IMR-90 (cell line): ENCODE measurements around the gene MICALL2. TPM values are rescaled to one million over a fixed set of nuclear protein-coding genes. Genes with fewer than 3 reads are reported as not detected.

Source experiments
- ATAC-seq: fragments of 200-7000 bp; cut with Tn5 transposase; 2 replicates; pipeline ENCODE4 v1.9.1; 2020; ENCODE audit warnings: low read depth, mild to moderate bottlenecking, moderate library complexity
- BruUV-seq: library from RNA; stranded (reverse); fragments of 400-500 nt; replicated peaks from 2 replicates; lab custom pipeline; 2021; lab: Mats Ljungman, UMichigan
- CTCF ChIA-PET: fragments of 300-600 bp; formaldehyde crosslinking; extraction: SDS; loops from one replicate; lab custom pipeline; 2021; ENCODE audit warnings: antibody characterized with exemption; lab: Yijun Ruan, JAX
- POLR2A ChIA-PET: fragments of 300-600 bp; sonication (Branson Sonifier 250); formaldehyde crosslinking; loops from one replicate; lab custom pipeline; 2022; ENCODE audit warnings: antibody characterized with exemption; ENCODE audit not compliant: unreplicated experiment; lab: Charles Lee
- DNase-seq: peaks from one replicate; pipeline ENCODE4 v3.0.0; 2013
- H2AFZ ChIP-seq: replicated peaks from 2 replicates; pipeline ENCODE3; 2013; ENCODE audit warnings: low read length, mild to moderate bottlenecking; ENCODE audit not compliant: poor library complexity
- H2AK5ac ChIP-seq: 2 replicates; pipeline ENCODE4 v1.6.1; 2013; ENCODE audit warnings: low read depth, low read length, inconsistent platforms
- H2AK9ac ChIP-seq: replicated peaks from 2 replicates; pipeline ENCODE3; 2013; ENCODE audit warnings: mild to moderate bottlenecking, low read depth, low read length, moderate library complexity; ENCODE audit not compliant: poor library complexity
- H2BK120ac ChIP-seq: 2 replicates; pipeline ENCODE4 v1.6.1; 2013; ENCODE audit warnings: low read depth, low read length, inconsistent platforms
- H2BK15ac ChIP-seq: 3 replicates; pipeline ENCODE4 v1.6.1; 2013; ENCODE audit warnings: low read depth, low read length, inconsistent platforms
- H2BK20ac ChIP-seq: 2 replicates; pipeline ENCODE4 v1.6.1; 2013; ENCODE audit warnings: low read depth, mild to moderate bottlenecking, inconsistent platforms, low read length, moderate library complexity
- H2BK5ac ChIP-seq: 2 replicates; pipeline ENCODE4 v1.6.1; 2013; ENCODE audit warnings: mild to moderate bottlenecking, low read depth, low read length, inconsistent platforms; ENCODE audit not compliant: poor library complexity, severe bottlenecking
- H3K14ac ChIP-seq: replicated peaks from 2 replicates; pipeline ENCODE4 v1.6.1; 2013; ENCODE audit warnings: low read depth, low read length, inconsistent platforms
- H3K18ac ChIP-seq: 2 replicates; pipeline ENCODE4 v1.6.1; 2013; ENCODE audit warnings: low read depth, low read length, control low read depth
- H3K23ac ChIP-seq: 2 replicates; pipeline ENCODE4 v1.6.1; 2013; ENCODE audit warnings: low read depth, low read length, inconsistent platforms
- H3K27ac ChIP-seq: 2 replicates; pipeline ENCODE4 v1.5.1; 2013; ENCODE audit warnings: mild to moderate bottlenecking, control low read depth, low read length; ENCODE audit not compliant: insufficient read depth
- H3K27me3 ChIP-seq: 2 replicates; pipeline ENCODE4 v1.6.1; 2013; ENCODE audit warnings: low read length; ENCODE audit not compliant: control insufficient read depth, insufficient read depth
- H3K36me3 ChIP-seq: 2 replicates; pipeline ENCODE4 v1.6.1; 2013; ENCODE audit warnings: low read length, mixed read lengths; ENCODE audit not compliant: control insufficient read depth, insufficient read depth
- H3K4ac ChIP-seq: 2 replicates; pipeline ENCODE4 v1.6.1; 2013; ENCODE audit warnings: low read depth, low read length, inconsistent platforms
- H3K4me1 ChIP-seq: 2 replicates; pipeline ENCODE4 v1.6.1; 2013; ENCODE audit warnings: low read length, mixed read lengths; ENCODE audit not compliant: control insufficient read depth, insufficient read depth
- H3K4me2 ChIP-seq: 2 replicates; pipeline ENCODE4 v1.6.1; 2013; ENCODE audit warnings: low read depth, mild to moderate bottlenecking, control low read depth, low read length, moderate library complexity
- H3K4me3 ChIP-seq: 2 replicates; pipeline ENCODE4 v1.5.1; 2013; ENCODE audit warnings: low read depth, mild to moderate bottlenecking, control low read depth, low read length, moderate library complexity; ENCODE audit not compliant: insufficient read depth
- H3K56ac ChIP-seq: 2 replicates; pipeline ENCODE4 v1.6.1; 2013; ENCODE audit warnings: low read length, inconsistent platforms; ENCODE audit not compliant: insufficient read depth; ENCODE audit errors: extremely low read depth
- H3K79me1 ChIP-seq, 2 experiments: 2 replicates each; pipeline ENCODE4 v1.6.1; 2013; ENCODE audit warnings: low read length in 2 of 2, inconsistent platforms in 1 of 2, low read depth in 1 of 2
- H3K9ac ChIP-seq: 2 replicates; pipeline ENCODE4 v1.6.1; 2013; ENCODE audit warnings: low read depth, low read length, control low read depth
- H3K9me1 ChIP-seq: 2 replicates; pipeline ENCODE4 v1.6.1; 2013; ENCODE audit warnings: low read length, inconsistent platforms; ENCODE audit not compliant: insufficient read depth
- H3K9me3 ChIP-seq: 2 replicates; pipeline ENCODE4 v1.6.1; 2013; ENCODE audit warnings: low read length; ENCODE audit not compliant: control insufficient read depth, insufficient read depth
- H4K20me1 ChIP-seq: 2 replicates; pipeline ENCODE4 v1.6.1; 2013; ENCODE audit warnings: low read length, inconsistent platforms; ENCODE audit not compliant: insufficient read depth
- H4K5ac ChIP-seq: 2 replicates; pipeline ENCODE4 v1.6.1; 2013; ENCODE audit warnings: mild to moderate bottlenecking, low read depth, low read length, control low read depth
- H4K8ac ChIP-seq, 2 experiments: 2 replicates each; pipeline ENCODE4 v1.6.1; 2013; ENCODE audit warnings: low read depth in 2 of 2, low read length in 2 of 2, control low read depth in 1 of 2, inconsistent platforms in 1 of 2
- H4K91ac ChIP-seq: 2 replicates; pipeline ENCODE4 v1.6.1; 2013; ENCODE audit warnings: low read depth, low read length, inconsistent platforms; ENCODE audit not compliant: insufficient read depth
- CEBPB ChIP-seq: IDR thresholded peaks from 2 replicates; pipeline ENCODE4 v1.6.1; 2012; ENCODE audit warnings: low read depth, low read length, improper control_type of control experiment
- CHD1 ChIP-seq: IDR thresholded peaks from 2 replicates; pipeline ENCODE4 v1.6.1; 2012; ENCODE audit warnings: low read depth, low read length, improper control_type of control experiment
- CTCF ChIP-seq: conservative IDR thresholded peaks from 2 replicates; pipeline ENCODE4 v1.5.1; 2012; ENCODE audit warnings: mild to moderate bottlenecking, low read depth, low read length, improper control_type of control experiment
- MAFK ChIP-seq: IDR thresholded peaks from 2 replicates; pipeline ENCODE4 v1.6.1; 2012; ENCODE audit warnings: low read depth, low read length, improper control_type of control experiment
- MXI1 ChIP-seq: IDR thresholded peaks from 2 replicates; pipeline ENCODE4 v1.6.1; 2012; ENCODE audit warnings: low read depth, mild to moderate bottlenecking, low read length, moderate library complexity, borderline replicate concordance
- POLR2A ChIP-seq: IDR thresholded peaks from 2 replicates; pipeline ENCODE4 v1.6.1; 2012; ENCODE audit warnings: mild to moderate bottlenecking, low read depth, low read length
- SMC3 ChIP-seq: fragments of 150-350 bp; IDR thresholded peaks from 2 replicates; pipeline ENCODE4 v1.6.1; 2016; ENCODE audit warnings: low read depth, mild to moderate bottlenecking, antibody characterized with exemption, low read length, moderate library complexity
- USF2 ChIP-seq: fragments of 150-350 bp; IDR thresholded peaks from 2 replicates; pipeline ENCODE4 v1.6.1; 2017; ENCODE audit warnings: mild to moderate bottlenecking, antibody characterized with exemption, low read length, low read depth
- WGBS, 2 experiments: methylation state at CpG; one replicate each; pipeline versions ENCODE4 v1.1.5 to v1.1.7; 2013; ENCODE audit warnings: missing lambda C conversion rate in 2 of 2; ENCODE audit not compliant: insufficient read length in 1 of 2; ENCODE audit errors: extremely low coverage in 2 of 2; 5-methylcytosine and 5-hydroxymethylcytosine counted together
- dilution Hi-C: fragments of 300-500 bp; cut with HindIII; formaldehyde crosslinking; loops from one replicate; pipeline ENCODE4 v1.14.3; 2018; ENCODE audit warnings: low sequenced_read_pairs; ENCODE audit not compliant: unreplicated experiment
- in situ Hi-C: fragments of 300-500 bp; cut with MboI; formaldehyde crosslinking; loops from 3 replicates; pipeline ENCODE4 v1.14.3; 2019; ENCODE audit warnings: low sequenced_read_pairs, inconsistent platforms, mixed read lengths
- intact Hi-C: fragments of 100-400 bp; cut with micrococcal nuclease; formaldehyde crosslinking; loops from 2 replicates; pipeline ENCODE4 v1.10.0; 2022
- polyA plus RNA-seq, 3 experiments: library from polyadenylated mRNA; depleted of rRNA; stranded (reverse); fragments of >200 nt; gene quantifications; 2 replicates each; pipeline ENCODE4 v1.2.3, GENCODE V29; 2012; ENCODE audit warnings: low replicate concordance in 1 of 3
- total RNA-seq: library from RNA; depleted of rRNA; stranded (reverse); fragments of >200 nt; gene quantifications from 2 replicates; pipeline ENCODE4 v1.2.3, GENCODE V29; 2012

Gene MICALL2
- total and polyA plus RNA-seq, 2 of the 4 experiments (the other 2 are of a cell fraction) = 6.6 to 34.1 TPM

GRCh38 chr7:1478480-1478879 is 19.2 kb upstream of the MICALL2 start:
- no peak for ATAC-seq
- Histone ChIP-seq H3K9me3 (no peaks in the 10 kb centered on the region), H2AFZ (no peak overlapping the region), H3K79me1 (no peaks in the 10 kb centered on the region), H3K14ac (no peak overlapping the region), H4K91ac (no peak overlapping the region), H2BK120ac (no peak overlapping the region), H3K4ac (no peak overlapping the region), H3K27me3 (no peaks in the 10 kb centered on the region), H3K56ac (no peak overlapping the region), H3K4me2 (no peak overlapping the region), H3K27ac (no peak overlapping the region), H4K5ac (no peak overlapping the region), H4K8ac (no peak overlapping the region), H3K4me1 (no peaks in the 10 kb centered on the region), H2BK5ac (no peak overlapping the region), H3K36me3 (peaks cover 71% of the 10 kb centered on the region), H4K20me1 (peaks cover 3% of the 10 kb centered on the region; the same call in 1 of the 2 replicates), H2AK9ac (no peak overlapping the region), H3K23ac (no peak overlapping the region), H2AK5ac (no peak overlapping the region), H3K9ac (no peak overlapping the region), H3K9me1 (no peaks in the 10 kb centered on the region), H2BK15ac (no peak overlapping the region), H3K18ac (no peak overlapping the region), H3K4me3 (no peak overlapping the region), H2BK20ac (no peak overlapping the region)
- ChIA-PET POLR2A (no interaction called here), CTCF (no interaction called here)
- no peak for TF ChIP-seq CEBPB
- no peak for TF ChIP-seq SMC3
- no peak for TF ChIP-seq CTCF
- TF ChIP-seq POLR2A = no peak
- TF ChIP-seq CHD1 = no peak
- TF ChIP-seq MXI1 = no peak
- TF ChIP-seq MAFK = no peak
- no peak for TF ChIP-seq USF2
- 93% methylated on average over 10 of the region's 19 CpGs; no CpG with 5 or more reads in 1 of the 2 experiments for whole genome bisulfite sequencing, 2 experiments
- no peak for DNase-seq
- in situ Hi-C loops (no loop called here), intact Hi-C loops (no loop called here), dilution Hi-C loops (no loop called here)
- no TSS peak for BruUV-seq
